ENCODE results near the gene ATRIP. TPM values are rescaled to one million over a fixed set of nuclear protein-coding genes. Genes with fewer than 3 reads are reported as not detected.

The ATRIP gene
- total and polyA plus RNA-seq, 9 donors, result 3.9 to 11.4 (median 6.4) TPM

DNA sequence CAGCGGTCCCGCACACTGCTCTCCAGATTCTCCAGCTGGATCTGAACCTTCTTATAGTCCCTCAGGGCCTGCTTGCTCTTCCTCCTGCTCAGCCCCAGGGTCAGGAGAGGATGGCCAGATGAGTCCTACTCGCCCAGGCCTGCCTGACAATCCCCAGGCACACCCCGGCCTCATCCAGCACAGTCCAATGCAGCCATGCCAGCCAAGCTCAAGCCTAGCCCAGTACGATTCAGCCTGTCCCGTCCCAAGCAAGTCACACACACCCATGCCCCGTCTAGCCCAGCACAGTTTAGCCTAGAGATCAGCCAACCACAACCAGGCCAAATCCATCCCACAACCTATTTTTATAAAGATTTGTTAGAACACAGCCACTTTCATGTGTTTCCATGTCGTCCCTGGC, 33.5 kb upstream of the ATRIP start:
- Histone ChIP-seq H3K9me3 (no peaks in the 10 kb centered on the region), H3K27ac (no peak overlapping the region), H3K27me3 (no peaks in the 10 kb centered on the region), H3K4me1 (ENCODE audit: insufficient read depth) (no peaks in the 10 kb centered on the region), H3K36me3 (no peaks in the 10 kb centered on the region), H3K4me3 (no peak overlapping the region)
- TF ChIP-seq, protein P1, sequence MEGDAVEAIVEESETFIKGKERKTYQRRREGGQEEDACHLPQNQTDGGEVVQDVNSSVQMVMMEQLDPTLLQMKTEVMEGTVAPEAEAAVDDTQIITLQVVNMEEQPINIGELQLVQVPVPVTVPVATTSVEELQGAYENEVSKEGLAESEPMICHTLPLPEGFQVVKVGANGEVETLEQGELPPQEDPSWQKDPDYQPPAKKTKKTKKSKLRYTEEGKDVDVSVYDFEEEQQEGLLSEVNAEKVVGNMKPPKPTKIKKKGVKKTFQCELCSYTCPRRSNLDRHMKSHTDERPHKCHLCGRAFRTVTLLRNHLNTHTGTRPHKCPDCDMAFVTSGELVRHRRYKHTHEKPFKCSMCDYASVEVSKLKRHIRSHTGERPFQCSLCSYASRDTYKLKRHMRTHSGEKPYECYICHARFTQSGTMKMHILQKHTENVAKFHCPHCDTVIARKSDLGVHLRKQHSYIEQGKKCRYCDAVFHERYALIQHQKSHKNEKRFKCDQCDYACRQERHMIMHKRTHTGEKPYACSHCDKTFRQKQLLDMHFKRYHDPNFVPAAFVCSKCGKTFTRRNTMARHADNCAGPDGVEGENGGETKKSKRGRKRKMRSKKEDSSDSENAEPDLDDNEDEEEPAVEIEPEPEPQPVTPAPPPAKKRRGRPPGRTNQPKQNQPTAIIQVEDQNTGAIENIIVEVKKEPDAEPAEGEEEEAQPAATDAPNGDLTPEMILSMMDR (IDR thresholded peaks at IDR 0.05), result no peak
- TF ChIP-seq POLR2A (IDR thresholded peaks at IDR 0.05), result no peak
- no peak for TF ChIP-seq EP300 (IDR thresholded peaks at IDR 0.05)
- WGBS, 3 donors, result 83 to 91% (median 86%) methylated on average over 8 of the region's 8 CpGs
- DNase-seq, result peak in 1 of 5 donors; percentile 13
- intact Hi-C loops (cut with DNase I), result no loop called here

DNA sequence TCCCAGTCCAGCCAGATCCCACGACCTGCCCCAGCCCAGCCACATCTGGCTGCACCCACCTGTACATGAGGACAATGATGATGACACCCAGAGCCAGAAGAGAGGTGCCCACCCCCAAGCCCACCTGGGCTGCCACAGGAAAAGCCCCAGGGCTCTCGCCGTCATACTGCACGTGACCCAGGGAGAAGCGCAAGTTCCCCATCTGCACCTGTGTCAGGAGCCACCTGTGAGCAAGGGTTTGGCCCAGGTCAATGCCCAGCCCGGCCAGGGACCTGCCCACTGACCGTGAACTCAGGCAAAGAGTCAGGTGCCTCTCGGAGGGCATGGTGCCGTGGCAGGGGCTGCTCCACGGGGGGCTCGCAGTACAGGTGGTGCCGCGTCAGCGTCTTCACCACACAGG, 32.9 kb upstream of the ATRIP start:
- TF ChIP-seq EP300 (IDR thresholded peaks at IDR 0.05), result no peak
- TF ChIP-seq, protein P1 (IDR thresholded peaks at IDR 0.05), result no peak
- TF ChIP-seq POLR2A (IDR thresholded peaks at IDR 0.05), result no peak
- no peaks in the 10 kb centered on the region for H3K27me3 ChIP-seq
- 87 to 89% (median 88%) methylated on average over 14 of the region's 14 CpGs for WGBS, 3 donors
- DNase-seq, result peak in 2 of 5 donors; percentile 13 to 28
- H3K4me1 ChIP-seq (ENCODE audit: insufficient read depth), result no peaks in the 10 kb centered on the region
- no peak overlapping the region for H3K4me3 ChIP-seq
- H3K27ac ChIP-seq, result no peak overlapping the region
- no peaks in the 10 kb centered on the region for H3K36me3 ChIP-seq
- no peaks in the 10 kb centered on the region for H3K9me3 ChIP-seq
- intact Hi-C loops (cut with DNase I), result no loop called here

DNA sequence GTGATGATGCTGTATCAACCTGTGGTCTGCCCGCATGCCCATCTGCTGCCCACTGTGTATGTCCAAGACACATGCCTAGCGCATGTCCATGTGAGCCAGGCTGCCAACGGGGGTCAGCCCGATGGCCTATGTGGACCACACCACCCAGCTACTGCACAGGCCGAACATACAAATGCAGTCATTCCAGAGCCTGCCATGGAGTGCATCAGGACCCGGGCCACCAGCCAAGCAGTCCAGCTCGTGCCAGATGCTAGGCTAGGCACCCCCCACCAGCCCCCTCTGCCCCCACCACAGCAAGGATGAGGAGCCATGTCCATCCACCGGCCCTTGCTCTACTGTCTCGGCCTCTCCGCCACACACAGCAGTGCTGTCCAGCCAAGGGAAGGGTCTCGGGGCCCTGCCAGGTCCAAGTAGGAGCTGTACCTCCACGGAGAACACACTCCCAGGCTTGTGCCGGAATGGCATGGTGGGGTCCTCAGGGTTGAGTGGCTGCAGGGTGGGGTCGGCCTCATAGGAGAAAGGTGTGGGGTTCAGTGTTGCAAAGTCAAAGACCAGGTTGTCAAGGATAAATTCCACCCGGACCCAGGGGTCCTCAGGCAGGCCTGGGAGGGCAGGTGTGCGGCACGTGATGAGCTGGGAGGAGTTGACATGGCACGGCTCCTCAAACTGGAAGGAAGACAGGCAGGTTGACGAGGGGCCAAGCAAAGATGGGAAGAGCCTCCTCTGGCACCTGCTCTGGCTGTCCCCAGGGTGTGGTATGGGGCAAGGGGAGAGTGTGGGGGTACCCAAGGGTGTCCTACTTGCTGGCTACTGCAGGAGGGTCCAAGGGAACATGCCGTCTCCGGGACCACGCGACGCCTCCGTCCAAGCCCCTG, 31.9 kb upstream of the ATRIP start:
- TF ChIP-seq EP300 (IDR thresholded peaks at IDR 0.05) (no peak), POLR2A (IDR thresholded peaks at IDR 0.05) (no peak)
- TF ChIP-seq, protein P1 (IDR thresholded peaks at IDR 0.05), result no peak
- intact Hi-C loops (cut with DNase I), result no loop called here
- Histone ChIP-seq H3K4me3 (no peak overlapping the region), H3K27ac (no peak overlapping the region), H3K4me1 (ENCODE audit: insufficient read depth) (no peaks in the 10 kb centered on the region), H3K27me3 (no peaks in the 10 kb centered on the region), H3K36me3 (no peaks in the 10 kb centered on the region), H3K9me3 (no peaks in the 10 kb centered on the region)
- 80 to 85% (median 83%) methylated on average over 23 to 25 of the region's 25 CpGs for WGBS, 3 donors
- DNase-seq, result peak in 2 of 5 donors; percentile 26 to 40

DNA sequence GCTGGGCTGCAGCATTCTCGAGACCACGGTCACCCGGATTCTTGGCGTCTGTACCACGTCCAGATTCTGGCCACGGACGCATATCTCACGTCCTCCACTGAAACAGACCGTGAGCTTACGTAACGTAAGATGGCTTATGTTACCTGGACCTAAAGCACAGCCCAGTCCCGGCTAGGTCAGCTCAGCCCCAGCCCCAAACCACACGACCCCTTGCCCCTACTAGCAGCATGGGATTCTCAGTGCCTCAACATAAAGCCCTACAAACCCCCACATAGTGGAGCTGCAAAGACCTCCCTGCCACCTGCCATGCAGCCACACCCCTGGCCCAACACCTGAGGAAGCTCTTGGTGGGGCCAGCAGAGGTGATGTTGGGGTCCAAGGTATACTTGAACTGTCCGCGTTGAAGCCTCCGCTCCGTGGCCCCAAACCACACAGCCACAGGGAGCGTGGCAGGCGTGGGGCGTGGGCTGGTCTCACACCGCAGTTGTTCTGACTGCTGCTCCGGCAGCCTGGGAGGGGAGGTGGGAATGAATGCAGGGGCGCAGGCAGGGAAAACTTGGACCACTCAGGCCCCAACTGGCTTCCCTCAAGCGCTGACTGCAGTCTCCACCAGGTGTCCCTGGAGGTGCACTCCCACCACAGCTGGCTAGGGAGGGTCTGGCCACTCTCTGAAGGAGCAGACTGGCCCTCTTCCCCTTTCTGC, 31.1 kb upstream of the ATRIP start:
- Histone ChIP-seq H3K27me3 (no peaks in the 10 kb centered on the region), H3K4me3 (no peak overlapping the region), H3K27ac (no peak overlapping the region), H3K9me3 (no peaks in the 10 kb centered on the region), H3K36me3 (no peaks in the 10 kb centered on the region), H3K4me1 (ENCODE audit: insufficient read depth) (no peaks in the 10 kb centered on the region)
- intact Hi-C loops (cut with DNase I), result no loop called here
- DNase-seq, result peak in 1 of 5 donors; percentile 12
- TF ChIP-seq, protein P1 (IDR thresholded peaks at IDR 0.05), result no peak
- TF ChIP-seq EP300 (IDR thresholded peaks at IDR 0.05) (no peak), POLR2A (IDR thresholded peaks at IDR 0.05) (no peak)
- 82 to 83% (median 83%) methylated on average over 24 of the region's 24 CpGs for WGBS, 3 donors
